Measurements from ENCODE around the gene SEC11A.
A peak's percentile ranks its signal among the peaks of the same experiment; 100 is the strongest.

The SEC11A gene

DNA sequence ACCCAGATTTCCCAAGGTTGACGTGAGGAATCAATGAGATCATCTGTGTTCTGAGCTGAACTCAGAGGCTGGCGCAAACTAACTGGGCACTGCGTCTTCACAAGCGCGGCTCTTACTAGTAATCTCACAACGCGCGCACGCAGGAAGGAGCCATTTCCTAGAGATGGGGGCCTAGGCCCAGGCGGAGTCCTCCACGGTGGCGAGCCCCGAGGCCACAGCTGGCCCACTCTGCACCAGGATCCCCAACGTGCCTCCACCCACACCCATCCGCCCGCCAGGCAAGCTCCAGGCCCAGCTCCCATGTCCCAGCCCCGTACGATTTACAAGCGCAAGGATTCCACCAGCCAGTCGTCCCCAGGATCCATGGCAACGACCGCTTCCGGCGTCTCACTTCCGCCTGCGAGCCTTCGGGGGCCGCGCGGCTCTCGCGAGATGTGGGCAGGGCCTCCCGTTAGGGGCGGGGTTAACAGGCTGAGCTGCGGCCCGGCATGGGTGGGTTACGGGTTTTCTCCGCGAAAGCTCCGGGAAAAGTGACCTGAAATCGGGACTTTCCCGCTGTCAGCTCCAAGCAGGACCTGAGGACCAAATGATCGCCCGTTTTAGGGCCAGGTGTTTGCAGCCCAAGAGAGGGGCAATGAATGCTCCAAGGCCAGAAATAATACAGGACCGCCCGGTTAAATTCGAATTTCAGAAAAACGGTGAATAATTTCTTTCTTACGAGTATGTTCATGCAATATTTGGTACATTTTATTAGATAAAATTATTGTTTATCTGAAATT, 61.8 kb downstream of the SEC11A start, which contains the start of gene WDR73:
Gene WDR73, minus strand, starts transcription at position 374 of the 779 bp plus-strand sequence. Its CDS starts 9 bp downstream, at position 365.
- TF ChIP-seq, protein P1, sequence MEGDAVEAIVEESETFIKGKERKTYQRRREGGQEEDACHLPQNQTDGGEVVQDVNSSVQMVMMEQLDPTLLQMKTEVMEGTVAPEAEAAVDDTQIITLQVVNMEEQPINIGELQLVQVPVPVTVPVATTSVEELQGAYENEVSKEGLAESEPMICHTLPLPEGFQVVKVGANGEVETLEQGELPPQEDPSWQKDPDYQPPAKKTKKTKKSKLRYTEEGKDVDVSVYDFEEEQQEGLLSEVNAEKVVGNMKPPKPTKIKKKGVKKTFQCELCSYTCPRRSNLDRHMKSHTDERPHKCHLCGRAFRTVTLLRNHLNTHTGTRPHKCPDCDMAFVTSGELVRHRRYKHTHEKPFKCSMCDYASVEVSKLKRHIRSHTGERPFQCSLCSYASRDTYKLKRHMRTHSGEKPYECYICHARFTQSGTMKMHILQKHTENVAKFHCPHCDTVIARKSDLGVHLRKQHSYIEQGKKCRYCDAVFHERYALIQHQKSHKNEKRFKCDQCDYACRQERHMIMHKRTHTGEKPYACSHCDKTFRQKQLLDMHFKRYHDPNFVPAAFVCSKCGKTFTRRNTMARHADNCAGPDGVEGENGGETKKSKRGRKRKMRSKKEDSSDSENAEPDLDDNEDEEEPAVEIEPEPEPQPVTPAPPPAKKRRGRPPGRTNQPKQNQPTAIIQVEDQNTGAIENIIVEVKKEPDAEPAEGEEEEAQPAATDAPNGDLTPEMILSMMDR (IDR thresholded peaks at IDR 0.05; ENCODE audit: borderline replicate concordance, insufficient read depth, low read depth, low read length) = no peak
- peak within 1 kb of the TSS; percentile 86 for H3K4me3 ChIP-seq (ENCODE audit: low read depth, low read length)

DNA sequence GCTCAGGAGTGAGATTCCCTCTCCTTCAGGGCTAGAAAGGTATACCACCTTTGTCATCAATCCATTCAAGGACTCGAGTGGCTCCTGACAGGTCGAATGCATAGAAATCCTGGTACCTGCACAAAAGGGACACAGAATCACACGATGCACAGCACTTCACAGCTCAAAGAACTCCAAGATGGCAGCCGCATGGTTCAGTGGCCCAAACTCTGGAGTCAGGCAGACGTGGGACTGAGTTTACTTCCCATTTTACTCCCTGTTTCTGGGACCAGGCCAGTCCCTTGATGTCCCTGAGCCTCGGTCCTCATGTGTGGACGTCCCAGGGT, 62.4 kb downstream of the SEC11A start:
- TF ChIP-seq, protein P1 (IDR thresholded peaks at IDR 0.05; ENCODE audit: borderline replicate concordance, insufficient read depth, low read depth, low read length) = no peak
- H3K4me3 ChIP-seq (ENCODE audit: low read depth, low read length) = peak overlapping the region; percentile 86

DNA sequence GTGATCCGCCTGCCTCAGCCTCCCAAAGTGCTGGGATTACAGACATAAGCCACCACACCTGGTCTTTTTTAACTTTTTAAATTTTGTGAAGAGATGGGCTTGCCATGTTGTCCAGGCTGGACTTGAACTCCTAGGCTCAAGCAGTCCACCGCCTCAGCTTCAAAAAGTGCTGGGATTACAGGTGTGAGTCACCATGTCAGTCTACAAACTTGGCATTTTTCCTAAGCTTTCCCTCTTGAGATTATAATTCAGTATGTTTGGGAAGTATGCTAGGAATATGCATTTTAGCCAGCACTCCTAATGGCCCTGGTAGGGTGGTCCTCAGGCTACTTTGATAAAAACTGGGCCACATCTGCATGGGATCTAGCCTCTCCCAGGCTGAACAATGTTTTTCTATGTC, 66.2 kb downstream of the SEC11A start:
- H3K4me3 ChIP-seq (ENCODE audit: low read depth, low read length) = no peak overlapping the region
- TF ChIP-seq, protein P1 (IDR thresholded peaks at IDR 0.05; ENCODE audit: borderline replicate concordance, insufficient read depth, low read depth, low read length) = no peak

DNA sequence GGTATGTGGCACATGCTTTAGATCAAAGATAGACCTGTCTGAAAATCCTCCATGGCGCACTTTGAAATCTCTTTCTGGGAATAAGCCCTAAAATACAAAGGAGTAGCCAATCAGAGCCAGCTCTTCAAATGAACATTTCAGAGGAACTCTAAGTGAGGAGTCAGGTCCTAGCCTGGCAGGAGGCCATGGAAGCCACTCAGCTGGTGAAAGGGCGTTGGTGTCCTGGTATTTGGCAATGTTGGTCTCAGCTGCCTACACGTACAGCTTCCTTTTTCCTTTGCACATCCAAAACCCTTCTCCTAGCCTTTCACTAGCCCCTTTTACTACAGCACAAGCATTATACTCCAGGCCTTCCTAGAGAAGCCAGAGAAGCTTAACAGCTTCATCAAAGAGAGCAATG, 67.4 kb downstream of the SEC11A start:
- TF ChIP-seq, protein P1 (IDR thresholded peaks at IDR 0.05; ENCODE audit: borderline replicate concordance, insufficient read depth, low read depth, low read length) = no peak
- H3K4me3 ChIP-seq (ENCODE audit: low read depth, low read length) = no peak overlapping the region

DNA sequence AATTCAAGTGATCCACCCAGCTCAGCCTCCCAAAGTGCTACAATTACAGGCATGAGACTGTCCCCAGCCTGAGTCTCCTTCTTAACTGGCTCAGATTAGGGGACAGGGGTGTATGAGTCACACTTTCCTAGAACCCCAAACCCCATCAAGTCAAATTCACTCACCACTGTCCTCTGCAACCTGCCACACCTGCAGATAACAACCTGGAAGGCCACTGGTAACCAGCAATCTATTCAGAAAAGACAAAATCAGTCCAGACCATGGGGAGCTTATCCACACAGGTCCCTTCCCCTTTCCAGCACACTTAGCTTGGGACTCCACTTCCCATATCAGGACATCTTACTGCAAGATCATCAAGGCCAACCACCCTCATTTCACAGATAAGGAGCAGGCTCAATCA, 68.2 kb downstream of the SEC11A start:
- TF ChIP-seq, protein P1 (IDR thresholded peaks at IDR 0.05; ENCODE audit: borderline replicate concordance, insufficient read depth, low read depth, low read length) = no peak
- H3K4me3 ChIP-seq (ENCODE audit: low read depth, low read length) = no peak overlapping the region

DNA sequence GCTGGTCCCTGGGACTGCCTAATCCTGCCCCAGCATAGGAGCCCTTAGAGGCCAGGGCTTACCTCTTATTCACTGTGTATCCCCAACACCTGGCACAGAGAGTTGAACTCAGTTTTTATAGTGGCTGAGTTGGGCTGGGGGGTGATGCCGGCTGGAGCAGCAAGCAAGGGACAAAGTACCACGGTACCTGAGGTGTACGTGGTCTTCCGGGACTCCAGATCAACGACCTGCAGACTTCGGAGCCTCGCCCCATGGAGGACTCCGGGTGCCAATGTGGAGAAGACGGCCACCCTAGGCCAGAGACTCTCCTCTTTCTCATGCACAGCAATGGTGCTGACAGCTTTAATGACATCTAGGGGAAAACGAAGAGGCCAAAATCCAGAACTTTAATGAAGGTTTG, 69.9 kb downstream of the SEC11A start:
- H3K4me3 ChIP-seq (ENCODE audit: low read depth, low read length) = no peak overlapping the region
- TF ChIP-seq, protein P1 (IDR thresholded peaks at IDR 0.05; ENCODE audit: borderline replicate concordance, insufficient read depth, low read depth, low read length) = no peak

DNA sequence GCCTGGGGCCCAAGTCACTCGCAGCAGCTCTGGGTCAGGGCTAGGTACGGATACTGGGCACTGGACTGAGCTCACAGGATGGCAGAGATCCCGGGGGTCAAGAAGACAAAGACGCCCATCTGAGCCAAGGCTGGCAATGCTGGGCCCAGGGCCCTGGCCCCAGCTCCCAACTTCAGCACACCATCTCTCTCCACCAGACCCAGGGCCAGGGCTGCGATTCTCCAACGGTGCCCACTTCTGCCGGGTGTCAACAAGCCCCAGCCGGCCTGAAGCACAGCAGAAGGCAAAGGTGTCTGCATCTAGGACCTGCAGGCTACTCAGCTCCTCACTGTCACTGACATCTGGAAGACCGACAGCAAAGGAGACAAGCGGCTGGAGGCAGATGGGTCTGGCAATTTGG, 70.4 kb downstream of the SEC11A start:
- TF ChIP-seq, protein P1 (IDR thresholded peaks at IDR 0.05; ENCODE audit: borderline replicate concordance, insufficient read depth, low read depth, low read length) = no peak

More for the DNA sequence above, 70.4 kb downstream of the SEC11A start:
- H3K4me3 ChIP-seq (ENCODE audit: low read depth, low read length) = no peak overlapping the region
